ENCODE results near the gene FEZF1.

The FEZF1 gene

DNA sequence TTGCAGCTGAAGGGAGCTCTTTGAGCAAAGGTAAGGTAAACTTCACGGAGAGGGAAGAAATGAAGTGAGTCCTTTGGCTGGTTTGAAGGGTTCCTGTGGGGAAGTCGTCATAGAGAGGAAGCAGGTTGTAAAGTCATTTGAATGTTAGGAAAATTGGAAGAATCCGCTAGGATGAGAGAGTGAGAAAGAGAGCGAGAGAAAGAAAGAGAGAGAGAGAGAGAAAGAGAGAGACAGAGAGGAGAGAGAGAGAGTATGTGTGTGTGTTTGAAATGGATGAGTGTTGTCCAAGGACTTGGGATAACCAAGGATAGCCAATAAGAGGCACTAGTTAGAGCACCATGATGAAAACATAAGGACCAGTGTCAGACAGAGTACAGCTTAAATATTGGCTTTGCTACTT lies 43.1 kb downstream of the FEZF1 start:
- DNase-seq, result no peak

DNA sequence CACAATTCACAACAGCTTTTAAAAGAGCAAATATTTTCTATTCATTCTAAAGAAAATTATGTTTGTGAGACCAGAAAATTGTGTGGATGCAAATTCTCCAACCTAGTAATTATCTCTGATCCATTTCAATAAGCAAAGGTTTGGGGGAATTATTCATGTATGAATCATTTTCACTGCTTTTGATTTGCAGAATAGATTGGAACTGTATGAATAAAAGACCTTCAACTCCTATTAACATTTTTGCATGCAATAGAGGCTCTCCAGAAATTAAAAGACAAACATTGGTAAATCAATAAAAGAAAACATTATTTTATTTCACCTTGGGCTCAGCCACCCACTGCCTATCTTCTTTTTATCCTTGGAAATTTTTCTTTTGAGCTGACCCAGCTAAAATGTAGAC lies 43.5 kb downstream of the FEZF1 start:
- no peak for DNase-seq

DNA sequence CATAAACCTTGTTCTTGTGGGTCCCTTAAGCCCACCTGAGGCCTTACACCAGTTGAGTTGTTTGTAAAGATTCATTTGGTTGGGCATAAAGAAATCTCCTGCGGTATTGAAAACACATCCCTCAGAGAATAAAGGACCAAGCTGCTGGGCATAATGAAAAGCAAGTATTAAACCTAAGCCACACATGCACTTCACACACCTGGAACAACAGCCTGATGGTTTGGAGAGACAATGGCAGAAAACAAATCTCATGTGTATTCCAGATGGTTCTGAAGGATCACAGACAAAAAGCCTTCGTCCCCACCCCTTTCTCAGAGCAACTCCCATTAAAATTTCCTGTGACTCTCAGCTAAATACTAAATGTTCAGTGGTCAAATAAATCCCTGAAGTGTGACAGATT lies 44.2 kb downstream of the FEZF1 start:
- no peak for DNase-seq

DNA sequence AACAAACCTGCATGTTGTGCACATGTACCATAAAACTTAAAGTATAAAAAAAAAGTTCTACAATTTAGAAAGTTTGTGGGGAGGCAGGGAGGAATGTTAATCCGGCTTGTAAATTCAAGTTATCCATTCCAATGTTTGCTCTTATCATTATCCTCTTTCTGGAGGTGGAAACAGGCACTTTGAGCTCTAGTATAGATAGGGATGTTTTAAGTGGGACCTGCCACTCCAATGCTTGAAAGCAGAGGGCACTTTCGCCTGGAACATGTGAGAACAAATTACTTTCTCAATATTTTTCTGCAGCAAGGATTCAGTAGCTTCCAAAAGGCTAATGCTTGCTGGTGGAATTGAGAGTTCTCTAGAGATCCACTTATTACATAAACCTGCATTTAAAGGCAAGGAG lies 45.6 kb downstream of the FEZF1 start:
- no peak for DNase-seq

DNA sequence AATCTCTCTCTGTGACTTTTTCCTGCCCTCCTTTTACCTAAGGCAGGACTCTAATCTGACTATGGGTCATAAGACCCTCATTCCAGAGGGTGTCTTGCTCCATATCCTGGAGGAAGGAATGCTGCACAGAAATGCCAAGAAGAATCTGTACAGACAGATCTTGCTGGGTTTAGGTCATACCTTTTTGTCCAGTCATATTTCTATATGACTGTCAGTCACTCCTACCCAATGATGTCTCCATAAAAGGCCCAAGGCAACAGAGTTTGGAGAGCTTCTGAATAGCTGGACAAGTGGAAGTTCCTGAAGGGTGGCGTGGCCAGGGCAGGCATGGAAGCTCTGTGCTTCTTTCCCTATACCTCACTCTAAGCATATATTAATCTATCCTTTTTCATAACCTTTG lies 47.5 kb downstream of the FEZF1 start:
- no peak for DNase-seq

DNA sequence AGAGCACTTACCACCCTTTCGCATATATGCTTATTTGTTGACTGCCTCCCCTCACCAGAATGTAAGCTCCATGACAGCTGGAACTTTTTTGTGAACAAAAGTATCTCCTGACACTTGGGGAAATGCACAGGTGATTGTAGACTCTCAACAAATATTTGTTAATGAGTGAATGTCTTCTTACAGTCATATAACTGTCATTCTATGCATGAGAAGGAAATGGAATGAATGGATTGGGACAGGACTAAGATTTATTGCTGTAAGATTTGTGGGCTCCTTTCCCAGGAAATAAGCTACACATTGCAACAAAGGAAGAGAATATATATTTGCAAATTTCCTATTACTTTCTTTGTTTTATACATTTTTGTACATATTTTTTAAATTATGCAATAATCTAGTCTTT lies 48.5 kb downstream of the FEZF1 start:
- no peak for DNase-seq

DNA sequence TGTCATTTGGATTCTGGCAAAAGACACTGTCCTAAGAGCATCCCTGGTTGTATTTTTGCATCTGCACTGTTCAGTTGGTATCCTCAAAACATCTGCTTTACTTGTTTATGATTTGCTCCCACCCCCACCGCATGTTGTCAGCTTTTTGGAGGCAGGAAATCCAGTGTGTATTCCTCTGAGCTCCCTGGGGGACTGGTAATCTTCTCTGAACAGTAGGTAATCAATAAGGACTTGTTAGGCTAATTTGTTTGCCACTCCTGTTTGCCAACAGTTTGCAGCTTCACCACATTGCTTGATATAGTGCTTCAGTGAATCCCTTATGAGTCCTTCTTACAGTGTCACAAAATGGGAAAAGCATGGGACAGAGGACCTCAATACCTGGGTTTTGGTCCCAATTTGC lies 49.1 kb downstream of the FEZF1 start:
- no peak for DNase-seq

All from fibroblast of skin of right biceps (primary cell).